Chondrocyte (in vitro differentiated cells): ENCODE measurements around the gene TGFB2. TPM values are rescaled to one million over a fixed set of nuclear protein-coding genes. Genes with fewer than 3 reads are reported as not detected.

Experiments used
- DNase-seq: peaks from one replicate; pipeline ENCODE4 v3.0.0; 2021; ENCODE audit warnings: mixed read lengths, low spot score
- H3K27ac Mint-ChIP-seq: one replicate; pipeline ENCODE4 v1.8.0; 2021; ENCODE audit warnings: mild to moderate bottlenecking, moderate library complexity, mixed read lengths; ENCODE audit not compliant: unreplicated experiment
- H3K27me3 Mint-ChIP-seq: 2 replicates; pipeline ENCODE4 v1.8.0; 2021; ENCODE audit warnings: low read depth, mixed read lengths
- H3K36me3 Mint-ChIP-seq: 2 replicates; pipeline ENCODE4 v1.8.0; 2021; ENCODE audit warnings: low read depth, mixed read lengths
- H3K4me1 Mint-ChIP-seq: 2 replicates; pipeline ENCODE4 v1.8.0; 2021; ENCODE audit warnings: low read depth, mild to moderate bottlenecking, mixed read lengths
- H3K4me3 Mint-ChIP-seq: one replicate; pipeline ENCODE4 v1.8.0; 2021; ENCODE audit warnings: mild to moderate bottlenecking, moderate library complexity, mixed read lengths; ENCODE audit not compliant: unreplicated experiment
- H3K9me3 Mint-ChIP-seq: 2 replicates; pipeline ENCODE4 v1.8.0; 2021; ENCODE audit warnings: low read depth, mixed read lengths
- CTCF ChIP-seq: fragments of 200-600 bp; sonication (generic); IDR thresholded peaks from 2 replicates; pipeline ENCODE4 v1.5.0; 2021; ENCODE audit warnings: antibody characterized with exemption, mild to moderate bottlenecking, moderate library complexity
- total RNA-seq: library from RNA; stranded (reverse); gene quantifications from 3 replicates; pipeline ENCODE4 v1.2.1, GENCODE V29; 2021

Gene TGFB2
- total RNA-seq, 1 donor from 2014 or later, result 226 TPM

GRCh38 chr1:218322762-218323161 lies 22.4 kb upstream of the TGFB2 start:
- Mint-ChIP-seq H3K27me3 (no peaks in the 10 kb centered on the region), H3K27ac (no peak overlapping the region)

GRCh38 chr1:218323568-218324225 lies 21.4 kb upstream of the TGFB2 start:
- Mint-ChIP-seq H3K36me3 (peaks cover 11% of the 10 kb centered on the region), H3K4me3 (no peak overlapping the region), H3K27me3 (no peaks in the 10 kb centered on the region), H3K27ac (no peak overlapping the region), H3K9me3 (no peaks in the 10 kb centered on the region), H3K4me1 (no peaks in the 10 kb centered on the region)
- TF ChIP-seq CTCF, result no peak
- DNase-seq, result peak; percentile 86

More at GRCh38 chr1:218322762-218323161, 22.4 kb upstream of the TGFB2 start:
- H3K4me3 Mint-ChIP-seq, result no peak overlapping the region
- peaks cover 11% of the 10 kb centered on the region for H3K36me3 Mint-ChIP-seq
- TF ChIP-seq CTCF, result no peak
- peak; percentile 90 for DNase-seq
- no peaks in the 10 kb centered on the region for H3K4me1 Mint-ChIP-seq
- H3K9me3 Mint-ChIP-seq, result no peaks in the 10 kb centered on the region

- H3K9me3 Mint-ChIP-seq, result no peaks in the 10 kb centered on the region
- H3K4me1 Mint-ChIP-seq, result no peaks in the 10 kb centered on the region
- peaks cover 11% of the 10 kb centered on the region for H3K36me3 Mint-ChIP-seq
- no peaks in the 10 kb centered on the region for H3K27me3 Mint-ChIP-seq
- H3K4me3 Mint-ChIP-seq, result no peak overlapping the region
- no peak for TF ChIP-seq CTCF
- DNase-seq, result peak; percentile 88
- no peak overlapping the region for H3K27ac Mint-ChIP-seq
These were observed 20.9 kb upstream of the TGFB2 start for GRCh38 chr1:218324226-218324580.

- no peak for DNase-seq
- no peak for TF ChIP-seq CTCF
- Mint-ChIP-seq H3K27me3 (no peaks in the 10 kb centered on the region), H3K4me1 (peaks cover 13% of the 10 kb centered on the region), H3K9me3 (no peaks in the 10 kb centered on the region), H3K36me3 (peaks cover 7% of the 10 kb centered on the region), H3K4me3 (no peak overlapping the region), H3K27ac (no peak overlapping the region)
These were observed 16.4 kb upstream of the TGFB2 start for GRCh38 chr1:218328769-218329168.

GRCh38 chr1:218330043-218330623 lies 15.0 kb upstream of the TGFB2 start:
- H3K27me3 Mint-ChIP-seq, result no peaks in the 10 kb centered on the region
- no peaks in the 10 kb centered on the region for H3K36me3 Mint-ChIP-seq
- peaks cover 17% of the 10 kb centered on the region for H3K4me1 Mint-ChIP-seq
- no peak for DNase-seq
- H3K4me3 Mint-ChIP-seq, result no peak overlapping the region
- H3K27ac Mint-ChIP-seq, result no peak overlapping the region
- peak; percentile 98 for TF ChIP-seq CTCF
- H3K9me3 Mint-ChIP-seq, result no peaks in the 10 kb centered on the region
